HuH-7 (cell line): ENCODE measurements around the gene GABBR2.

Source experiments
- DNase-seq: peaks from one replicate; pipeline ENCODE4 v3.0.0; 2011; ENCODE audit warnings: low spot score

The GABBR2 gene

GRCh38 chr9:98318041-98318790 lies 390.5 kb downstream of the GABBR2 start:
- DNase-seq = no peak

GRCh38 chr9:98317134-98317857 lies 391.4 kb downstream of the GABBR2 start:
- DNase-seq = no peak

- DNase-seq = no peak
Observed at GRCh38 chr9:98316445-98317133, 392.1 kb downstream of the GABBR2 start.

GRCh38 chr9:98315551-98316060 lies 393.1 kb downstream of the GABBR2 start:
- DNase-seq = peak; percentile 92

- DNase-seq = no peak
Observed at GRCh38 chr9:98315067-98315453, 393.7 kb downstream of the GABBR2 start.

- DNase-seq = no peak
Observed at GRCh38 chr9:98314381-98315066, 394.2 kb downstream of the GABBR2 start.

- no peak for DNase-seq
Observed at GRCh38 chr9:98312365-98312764, 396.4 kb downstream of the GABBR2 start.

- DNase-seq = no peak
Observed at GRCh38 chr9:98311541-98311940, 397.2 kb downstream of the GABBR2 start.

GRCh38 chr9:98310752-98311392 lies 397.9 kb downstream of the GABBR2 start:
- DNase-seq = no peak

GRCh38 chr9:98306384-98307145 lies 402.2 kb downstream of the GABBR2 start:
- DNase-seq = no peak

GRCh38 chr9:98304381-98304780 lies 404.4 kb downstream of the GABBR2 start:
- DNase-seq = no peak

- DNase-seq = no peak
Observed at GRCh38 chr9:98303633-98304125, 405.1 kb downstream of the GABBR2 start.

GRCh38 chr9:98302938-98303632 lies 405.6 kb downstream of the GABBR2 start:
- no peak for DNase-seq

- DNase-seq = no peak
Observed at GRCh38 chr9:98302150-98302549, 406.6 kb downstream of the GABBR2 start.

- DNase-seq = no peak
Observed at GRCh38 chr9:98300611-98301010, 408.1 kb downstream of the GABBR2 start.

GRCh38 chr9:98298476-98298875 lies 410.3 kb downstream of the GABBR2 start:
- DNase-seq = no peak

GRCh38 chr9:98295824-98296223 lies 412.9 kb downstream of the GABBR2 start:
- DNase-seq = no peak

GRCh38 chr9:98291820-98292219 lies 416.9 kb downstream of the GABBR2 start:
- no peak for DNase-seq

- DNase-seq = no peak
Observed at GRCh38 chr9:98290411-98290810, 418.3 kb downstream of the GABBR2 start.

GRCh38 chr9:98289614-98290201 lies 419.0 kb downstream of the GABBR2 start:
- DNase-seq = no peak
